Smooth muscle cell (in vitro differentiated cells): Measurements from ENCODE around the gene BLACAT1. TPM values are rescaled to one million over a fixed set of nuclear protein-coding genes. Genes with fewer than 3 reads are reported as not detected.

Experiments
- DNase-seq: peaks from one replicate; lab custom pipeline; 2025; ENCODE audit not compliant: unreplicated experiment; lab: John Stamatoyannopoulos, UW
- H2AFZ ChIP-seq: fragments of 200-600 bp; sonication (generic); 2 replicates; pipeline ENCODE4 v1.6.0; 2016; ENCODE audit warnings: antibody characterized with exemption, low read depth, mild to moderate bottlenecking
- H3F3A ChIP-seq: fragments of 200-600 bp; sonication (generic); 2 replicates; pipeline ENCODE4 v1.6.0; 2017; ENCODE audit warnings: antibody characterized with exemption, low read depth
- H3K27ac ChIP-seq: fragments of 200-600 bp; sonication (generic); 2 replicates; pipeline ENCODE4 v1.5.1; 2016; ENCODE audit warnings: low read depth, mild to moderate bottlenecking
- H3K27me3 ChIP-seq: fragments of 200-600 bp; sonication (generic); 2 replicates; pipeline ENCODE4 v1.6.1; 2016; ENCODE audit warnings: low read depth, mild to moderate bottlenecking
- H3K36me3 ChIP-seq: fragments of 200-600 bp; sonication (generic); 2 replicates; pipeline ENCODE4 v1.5.1; 2016; ENCODE audit warnings: low read depth
- H3K4me1 ChIP-seq: fragments of 200-600 bp; sonication (generic); 2 replicates; pipeline ENCODE4 v1.5.1; 2016; ENCODE audit warnings: low read depth
- H3K4me2 ChIP-seq: fragments of 200-600 bp; sonication (generic); 2 replicates; pipeline ENCODE4 v1.6.0; 2016; ENCODE audit warnings: mild to moderate bottlenecking
- H3K4me3 ChIP-seq: fragments of 200-600 bp; sonication (generic); 2 replicates; pipeline ENCODE4 v1.5.1; 2016; ENCODE audit warnings: mild to moderate bottlenecking
- H3K79me2 ChIP-seq: fragments of 200-600 bp; sonication (generic); 2 replicates; pipeline ENCODE4 v1.6.0; 2016; ENCODE audit warnings: low read depth, mild to moderate bottlenecking
- H3K9ac ChIP-seq: fragments of 200-600 bp; sonication (generic); 2 replicates; pipeline ENCODE4 v1.6.0; 2016; ENCODE audit warnings: low read depth
- H3K9me3 ChIP-seq: fragments of 200-600 bp; sonication (generic); replicated peaks from 2 replicates; pipeline ENCODE4 v1.5.1; 2016; ENCODE audit warnings: low read depth
- H4K20me1 ChIP-seq: fragments of 200-600 bp; sonication (generic); 2 replicates; pipeline ENCODE4 v1.6.0; 2016; ENCODE audit warnings: low read depth
- CTCF ChIP-seq: fragments of 200-600 bp; sonication (generic); IDR thresholded peaks from 2 replicates; pipeline ENCODE4 v1.5.1; 2017; ENCODE audit warnings: borderline replicate concordance, mild to moderate bottlenecking, antibody characterized with exemption; ENCODE audit not compliant: insufficient read depth, poor library complexity, severe bottlenecking
- WGBS: methylation state at CpG from one replicate; pipeline ENCODE4 v1.1.7; 2016; ENCODE audit warnings: low lambda C conversion rate; 5-methylcytosine and 5-hydroxymethylcytosine counted together
- polyA plus RNA-seq: library from polyadenylated mRNA; unstranded; fragments of >200 nt; fragmentation: Nextera tagmentation; extraction: Ambion mirVana; gene quantifications from 2 replicates; pipeline ENCODE4 v1.2.1, GENCODE V29; 2016
- total RNA-seq: library from RNA; depleted of rRNA; stranded (reverse); fragments of >200 nt; gene quantifications from 2 replicates; pipeline ENCODE4 v1.2.3, GENCODE V29; 2014

Gene BLACAT1
- total and polyA plus RNA-seq, 2 experiments from 2014 or later, result 0.72 to 3.9 TPM

- TF ChIP-seq CTCF, result no peak
- 94% methylated on average over 7 of the region's 7 CpGs for WGBS
- Histone ChIP-seq H3K9ac (no peak overlapping the region), H3K4me3 (no peak overlapping the region), H3F3A (no peaks in the 10 kb centered on the region), H3K9me3 (no peaks in the 10 kb centered on the region), H3K36me3 (no peaks in the 10 kb centered on the region), H3K4me2 (no peak overlapping the region), H3K27ac (no peak overlapping the region), H3K4me1 (no peaks in the 10 kb centered on the region), H3K79me2 (no peaks in the 10 kb centered on the region), H4K20me1 (no peaks in the 10 kb centered on the region), H2AFZ (no peak overlapping the region), H3K27me3 (peaks cover 18% of the 10 kb centered on the region)
- no peak for DNase-seq
These were observed 18.1 kb upstream of the BLACAT1 start for GRCh38 chr1:205473966-205474365.

GRCh38 chr1:205473475-205473874, 17.6 kb upstream of the BLACAT1 start:
- Histone ChIP-seq H3K27ac (no peak overlapping the region), H3K4me2 (no peak overlapping the region), H3K4me3 (no peak overlapping the region), H4K20me1 (no peaks in the 10 kb centered on the region), H2AFZ (no peak overlapping the region), H3K79me2 (no peaks in the 10 kb centered on the region), H3K4me1 (no peaks in the 10 kb centered on the region), H3K36me3 (no peaks in the 10 kb centered on the region), H3F3A (no peaks in the 10 kb centered on the region), H3K27me3 (peaks cover 21% of the 10 kb centered on the region), H3K9me3 (no peaks in the 10 kb centered on the region), H3K9ac (no peak overlapping the region)
- 66% methylated on average over 4 of the region's 4 CpGs for WGBS
- no peak for DNase-seq
- TF ChIP-seq CTCF, result no peak

GRCh38 chr1:205472737-205473441, 17.0 kb upstream of the BLACAT1 start:
- Histone ChIP-seq H3K27ac (no peak overlapping the region), H3K36me3 (no peaks in the 10 kb centered on the region), H3K4me2 (no peak overlapping the region), H3F3A (no peaks in the 10 kb centered on the region), H3K4me3 (no peak overlapping the region), H3K27me3 (peaks cover 21% of the 10 kb centered on the region), H3K9ac (no peak overlapping the region), H3K4me1 (no peaks in the 10 kb centered on the region), H2AFZ (no peak overlapping the region), H3K79me2 (no peaks in the 10 kb centered on the region), H3K9me3 (no peaks in the 10 kb centered on the region), H4K20me1 (no peaks in the 10 kb centered on the region)
- WGBS, result 36% methylated on average over 12 of the region's 13 CpGs
- no peak for DNase-seq
- TF ChIP-seq CTCF, result no peak

GRCh38 chr1:205470131-205470530, 14.3 kb upstream of the BLACAT1 start:
- Histone ChIP-seq H3K9me3 (no peaks in the 10 kb centered on the region), H3F3A (no peaks in the 10 kb centered on the region), H3K36me3 (no peaks in the 10 kb centered on the region), H3K9ac (no peak overlapping the region), H3K79me2 (no peaks in the 10 kb centered on the region), H3K4me2 (no peak overlapping the region), H4K20me1 (no peaks in the 10 kb centered on the region), H3K27ac (no peak overlapping the region), H3K4me1 (no peaks in the 10 kb centered on the region), H3K4me3 (no peak overlapping the region), H3K27me3 (peaks cover 36% of the 10 kb centered on the region), H2AFZ (no peak overlapping the region)
- no peak for TF ChIP-seq CTCF
- no peak for DNase-seq
- 96% methylated on average over 6 of the region's 6 CpGs for WGBS
